ENCODE data around the gene PTOV1. TPM values are rescaled to one million over a fixed set of nuclear protein-coding genes. Genes with fewer than 3 reads are reported as not detected.

PTOV1 gene
- polyA plus RNA-seq, 1 experiment = 67.6 TPM

- no peaks in the 10 kb centered on the region for H3K27me3 ChIP-seq (ENCODE audit: control insufficient read depth, insufficient read depth, low read length)
- no peak for TF ChIP-seq CTCF (IDR thresholded peaks at IDR 0.05; ENCODE audit: insufficient read depth, low read depth, low read length)
- H3K36me3 ChIP-seq (ENCODE audit: control insufficient read depth, insufficient read depth, low read length) = no peaks in the 10 kb centered on the region
- DNase-seq (ENCODE audit: low read depth) = no peak
- no peak overlapping the region for H3K4me3 ChIP-seq (ENCODE audit: low read depth, low read length)
- CTCF ChIA-PET = interaction anchor here (0.7 kb wide), 1 partner anchor 856 kb away, joined by 3 read pairs; no protein-coding TSS in a partner anchor
- POLR2A ChIA-PET = no interaction called here
Measured at GRCh38 chr19:49846408-49846807, 4.6 kb upstream of the PTOV1 start.

- Histone ChIP-seq H3K36me3 (ENCODE audit: control insufficient read depth, insufficient read depth, low read length) (no peaks in the 10 kb centered on the region), H3K4me3 (ENCODE audit: low read depth, low read length) (no peak overlapping the region), H3K27me3 (ENCODE audit: control insufficient read depth, insufficient read depth, low read length) (no peaks in the 10 kb centered on the region)
- POLR2A ChIA-PET = interaction anchor here (0.6 to 1.1 kb wide), 4 partner anchors 21 to 516 kb away, joined by 3 to 11 read pairs (median 4); no protein-coding TSS in a partner anchor
- CTCF ChIA-PET = interaction anchor here (0.6 to 0.9 kb wide), 4 partner anchors 68 to 167 kb away, joined by 3 read pairs; no protein-coding TSS in a partner anchor
- TF ChIP-seq CTCF (IDR thresholded peaks at IDR 0.05; ENCODE audit: insufficient read depth, low read depth, low read length) = no peak
- peak; percentile 56 for DNase-seq (ENCODE audit: low read depth)
Measured at GRCh38 chr19:49847731-49848696, 2.9 kb upstream of the PTOV1 start.

DNA sequence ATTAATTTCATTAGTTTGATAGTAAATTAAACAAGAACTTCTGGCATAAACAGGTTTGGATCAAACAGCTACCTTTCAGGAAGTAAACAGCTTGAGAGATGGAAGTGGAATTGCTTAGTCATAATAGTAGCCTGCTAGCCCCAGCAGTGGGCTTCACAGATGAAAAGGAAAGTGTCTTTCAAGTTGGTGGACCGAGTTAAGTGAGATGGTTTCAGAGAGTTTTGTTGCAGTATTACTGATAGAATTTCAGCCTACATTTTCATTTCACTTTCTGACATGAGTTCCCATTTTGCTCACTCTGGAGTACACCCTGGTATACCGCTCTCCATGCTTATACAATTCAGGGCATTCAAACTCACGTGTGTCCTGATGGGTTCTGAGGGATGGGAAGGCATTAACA is 2.0 kb upstream of the PTOV1 start:
- DNase-seq (ENCODE audit: low read depth) = no peak
- H3K27me3 ChIP-seq (ENCODE audit: control insufficient read depth, insufficient read depth, low read length) = no peaks in the 10 kb centered on the region
- ChIA-PET CTCF (interaction anchor here (0.7 to 1.9 kb wide), 2 partner anchors 26 to 168 kb away, joined by 3 read pairs; no protein-coding TSS in a partner anchor), POLR2A (interaction anchor here (1.1 kb wide), 1 partner anchor 20 kb away, joined by 3 read pairs; no protein-coding TSS in a partner anchor)
- no peaks in the 10 kb centered on the region; the same call in 1 of the 2 replicates for H3K36me3 ChIP-seq (ENCODE audit: control insufficient read depth, insufficient read depth, low read length)
- no peak for TF ChIP-seq CTCF (IDR thresholded peaks at IDR 0.05; ENCODE audit: insufficient read depth, low read depth, low read length)
- no peak overlapping the region for H3K4me3 ChIP-seq (ENCODE audit: low read depth, low read length)

DNA sequence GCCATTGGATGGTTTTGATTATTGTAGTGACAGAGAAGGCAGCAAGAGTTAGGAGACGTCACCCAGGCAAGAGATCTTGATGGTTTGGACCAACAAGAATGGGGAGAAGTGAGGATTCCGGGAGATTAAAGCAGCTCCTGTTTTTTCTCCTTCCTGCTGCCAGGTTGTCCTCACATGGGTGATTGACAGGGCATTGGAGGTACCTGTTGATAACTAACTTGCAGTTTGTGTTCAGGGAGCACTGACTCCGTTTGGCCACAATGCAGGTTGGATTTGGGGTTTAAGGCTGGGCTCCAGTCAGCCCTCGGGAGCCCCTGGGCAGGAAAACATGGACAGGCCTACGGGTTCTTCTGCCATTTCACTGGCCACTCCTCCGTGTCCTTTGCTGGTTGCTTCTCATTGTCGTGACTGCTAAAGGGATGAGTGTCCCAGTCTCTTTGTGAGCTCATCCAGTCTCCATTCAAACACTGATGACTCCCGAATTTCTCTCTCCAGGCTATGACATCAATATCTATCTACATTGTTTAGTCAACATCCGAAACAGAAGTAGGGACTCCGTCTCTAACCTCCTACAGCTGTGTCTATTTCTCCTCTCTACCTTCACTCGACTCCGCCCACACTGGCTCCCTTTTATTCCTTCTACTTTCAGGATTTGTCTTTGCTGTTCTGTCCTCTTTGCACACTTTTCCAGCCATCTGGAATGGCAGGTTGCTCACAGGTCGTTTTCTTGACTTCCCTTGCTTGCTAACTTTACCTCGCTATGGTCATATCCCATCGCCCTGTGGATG is 1.3 kb upstream of the PTOV1 start:
- Histone ChIP-seq H3K4me3 (ENCODE audit: low read depth, low read length) (no peak overlapping the region), H3K27me3 (ENCODE audit: control insufficient read depth, insufficient read depth, low read length) (no peaks in the 10 kb centered on the region), H3K36me3 (ENCODE audit: control insufficient read depth, insufficient read depth, low read length) (peaks cover 3% of the 10 kb centered on the region)
- no peak for DNase-seq (ENCODE audit: low read depth)
- TF ChIP-seq CTCF (IDR thresholded peaks at IDR 0.05; ENCODE audit: insufficient read depth, low read depth, low read length) = no peak
- ChIA-PET POLR2A (no interaction called here), CTCF (interaction anchor here (0.7 to 1.9 kb wide), 2 partner anchors 26 to 27 kb away, joined by 3 read pairs; no protein-coding TSS in a partner anchor)

DNA sequence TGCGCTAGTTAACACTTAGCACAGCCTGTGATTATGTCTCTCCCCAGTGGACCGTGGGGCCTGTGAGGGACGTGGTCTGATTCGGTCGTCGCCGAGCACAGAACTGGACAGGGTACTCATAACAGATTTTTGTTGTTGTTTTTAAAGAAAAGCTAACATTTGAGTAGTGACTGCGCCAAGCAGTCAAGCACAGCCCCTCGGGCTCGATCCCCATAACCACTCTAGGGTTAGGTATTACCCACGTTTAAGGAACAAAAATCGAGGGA is 805 bp upstream of the PTOV1 start:
- DNase-seq (ENCODE audit: low read depth) = no peak
- peaks cover 8% of the 10 kb centered on the region for H3K36me3 ChIP-seq (ENCODE audit: control insufficient read depth, insufficient read depth, low read length)
- H3K4me3 ChIP-seq (ENCODE audit: low read depth, low read length) = peak overlapping the region; percentile 70
- CTCF ChIA-PET = interaction anchor here (0.6 to 1.9 kb wide), 3 partner anchors 26 to 379 kb away, joined by 3 to 5 read pairs (median 3); no protein-coding TSS in a partner anchor
- H3K27me3 ChIP-seq (ENCODE audit: control insufficient read depth, insufficient read depth, low read length) = no peaks in the 10 kb centered on the region
- POLR2A ChIA-PET = interaction anchor here (0.8 kb wide), 2 partner anchors 19 to 27 kb away, joined by 3 to 4 read pairs; partner anchors contain the start of gene AKT1S1
- no peak for TF ChIP-seq CTCF (IDR thresholded peaks at IDR 0.05; ENCODE audit: insufficient read depth, low read depth, low read length)
